Endodermal cell (in vitro differentiated cells): ENCODE data around the gene PCDHGB7. TPM values are rescaled to one million over a fixed set of nuclear protein-coding genes. Genes with fewer than 3 reads are reported as not detected.
A peak's percentile ranks its signal among the peaks of the same experiment; 100 is the strongest.
"Not testable (repeated sequence)": the region's sequence is repeated elsewhere in the genome, so short reads cannot be mapped to it uniquely, and the experiment has no call there.

ENCODE experiments used
- DNase-seq: peaks from one replicate; pipeline ENCODE4 v3.0.0-alpha.2; 2017
- H3K27ac ChIP-seq: 2 replicates; pipeline ENCODE4 v1.5.1; 2013; ENCODE audit warnings: mild to moderate bottlenecking, low read depth, low read length, moderate library complexity
- H3K27me3 ChIP-seq: 2 replicates; pipeline ENCODE4 v1.6.1; 2013; ENCODE audit warnings: mild to moderate bottlenecking, low read length, moderate library complexity; ENCODE audit not compliant: insufficient read depth, control insufficient read depth, poor library complexity, severe bottlenecking
- H3K36me3 ChIP-seq: 2 replicates; pipeline ENCODE4 v1.7.0; 2013; ENCODE audit warnings: mild to moderate bottlenecking, low read length, moderate library complexity; ENCODE audit not compliant: control insufficient read depth, insufficient read depth
- H3K4me1 ChIP-seq: one replicate; pipeline ENCODE4 v1.7.0; 2013; ENCODE audit warnings: low read length; ENCODE audit not compliant: control insufficient read depth, insufficient read depth
- H3K4me3 ChIP-seq: 2 replicates; pipeline ENCODE4 v1.5.1; 2013; ENCODE audit warnings: mild to moderate bottlenecking, low read length, moderate library complexity
- H3K9ac ChIP-seq: 2 replicates; pipeline ENCODE4 v1.6.1; 2013; ENCODE audit warnings: mild to moderate bottlenecking, low read length, moderate library complexity; ENCODE audit not compliant: poor library complexity, severe bottlenecking; ENCODE audit errors: extremely low read depth
- H3K9me3 ChIP-seq: 2 replicates; pipeline ENCODE4 v1.6.1; 2013; ENCODE audit warnings: mild to moderate bottlenecking, low read length, moderate library complexity; ENCODE audit not compliant: control insufficient read depth
- H3K27ac Mint-ChIP-seq: 2 replicates; pipeline ENCODE4 v1.8.0; 2020; ENCODE audit warnings: mixed read lengths
- H3K27me3 Mint-ChIP-seq: 2 replicates; pipeline ENCODE4 v1.8.0; 2021; ENCODE audit warnings: mild to moderate bottlenecking, mixed read lengths; ENCODE audit not compliant: insufficient read depth
- H3K36me3 Mint-ChIP-seq: 2 replicates; pipeline ENCODE4 v1.8.0; 2020; ENCODE audit warnings: low read depth, mixed read lengths
- H3K4me1 Mint-ChIP-seq: 2 replicates; pipeline ENCODE4 v1.8.0; 2020; ENCODE audit warnings: mixed read lengths
- H3K4me3 Mint-ChIP-seq: 2 replicates; pipeline ENCODE4 v1.8.0; 2020; ENCODE audit warnings: mild to moderate bottlenecking, moderate library complexity, mixed read lengths
- H3K9me3 Mint-ChIP-seq: 2 replicates; pipeline ENCODE4 v1.8.0; 2020; ENCODE audit warnings: mild to moderate bottlenecking, mixed read lengths
- CTCF ChIP-seq: fragments of 200-600 bp; sonication (generic); conservative IDR thresholded peaks from 2 replicates; pipeline ENCODE4 v1.5.0; 2021; ENCODE audit warnings: antibody characterized with exemption, mild to moderate bottlenecking
- WGBS, 2 experiments: methylation state at CpG; one replicate each; pipeline versions ENCODE4 v1.1.5 to v1.1.7; 2013; ENCODE audit warnings: missing lambda C conversion rate in 2 of 2, mixed read lengths in 1 of 2; ENCODE audit not compliant: insufficient coverage in 1 of 2, insufficient read length in 1 of 2; 5-methylcytosine and 5-hydroxymethylcytosine counted together
- total RNA-seq, 2 donors: library from RNA; stranded (reverse); fragmentation: NEBNext Ultra II Directional in 1 of 2; extraction: Animal tissue kit (Norgen Biotek cat#: 25700) in 1 of 2; gene quantifications; 2 replicates in 1 of 2; 3 replicates in 1 of 2; pipeline ENCODE4 v1.2.1, GENCODE V29; 2021

Gene PCDHGB7
- total RNA-seq, 2 donors from 2014 or later, result 15.3 to 19.3 TPM

GRCh38 chr5:141402553-141403243, 14.8 kb upstream of the PCDHGB7 start, which contains the start of gene PCDHGA9:
PCDHGA9 (plus strand) TSS chr5:141402778; CDS start chr5:141402953, 175 bp downstream.
- Mint-ChIP-seq H3K4me3 (no peak within 1 kb of the TSS), H3K27ac (no peak within 1 kb of the TSS), H3K4me1 (no peaks in the 10 kb centered on the region), H3K9me3 (peaks cover 65% of the 10 kb centered on the region), H3K27me3 (peaks cover 4% of the 10 kb centered on the region), H3K36me3 (peaks cover 46% of the 10 kb centered on the region)
- no peaks in the 10 kb centered on the region for H3K27me3 ChIP-seq
- no peak within 1 kb of the TSS for H3K27ac ChIP-seq
- no peak for TF ChIP-seq CTCF
- no peaks in the 10 kb centered on the region for H3K36me3 ChIP-seq
- peak; percentile 46 for DNase-seq
- no peak within 1 kb of the TSS for H3K9ac ChIP-seq
- no peaks in the 10 kb centered on the region for H3K4me1 ChIP-seq
- peaks cover 50% of the 10 kb centered on the region for H3K9me3 ChIP-seq
- WGBS, 2 experiments, result 93 to 95% methylated on average over 25 to 27 of the region's 27 CpGs
- no peak within 1 kb of the TSS for H3K4me3 ChIP-seq

- H3K27me3 Mint-ChIP-seq, result peaks cover 7% of the 10 kb centered on the region
- no peak overlapping the region for H3K27ac ChIP-seq
- no peak overlapping the region for H3K4me3 ChIP-seq
- WGBS, 2 experiments, result 95 to 98% methylated on average over 15 to 22 of the region's 22 CpGs
- H3K36me3 ChIP-seq, result no peaks in the 10 kb centered on the region
- no peak for TF ChIP-seq CTCF
- no peaks in the 10 kb centered on the region for H3K27me3 ChIP-seq
- no peak overlapping the region for H3K27ac Mint-ChIP-seq
- H3K4me1 Mint-ChIP-seq, result no peaks in the 10 kb centered on the region
- H3K9me3 Mint-ChIP-seq, result peaks cover 63% of the 10 kb centered on the region
- H3K4me1 ChIP-seq, result no peaks in the 10 kb centered on the region
- no peak overlapping the region for H3K9ac ChIP-seq
- no peak overlapping the region for H3K4me3 Mint-ChIP-seq
- H3K9me3 ChIP-seq, result peaks cover 49% of the 10 kb centered on the region
- peak; percentile 22 for DNase-seq
- H3K36me3 Mint-ChIP-seq, result peaks cover 48% of the 10 kb centered on the region
These were observed 14.1 kb upstream of the PCDHGB7 start for GRCh38 chr5:141403387-141403786.

GRCh38 chr5:141407790-141408505, 9.5 kb upstream of the PCDHGB7 start, which contains the start of gene PCDHGB6:
PCDHGB6 (plus strand) TSS chr5:141408021; CDS start chr5:141408203, 182 bp downstream.
- Mint-ChIP-seq H3K4me3 (peak within 1 kb of the TSS; percentile 71), H3K9me3 (peaks cover 35% of the 10 kb centered on the region), H3K36me3 (peaks cover 34% of the 10 kb centered on the region), H3K27me3 (peaks cover 16% of the 10 kb centered on the region), H3K27ac (peak within 1 kb of the TSS; percentile 82)
- H3K36me3 ChIP-seq, H3K4me1 ChIP-seq, H3K27me3 ChIP-seq, H3K9ac ChIP-seq, H3K4me1 Mint-ChIP-seq: not testable (repeated sequence)
- Histone ChIP-seq H3K27ac (peak within 1 kb of the TSS; percentile 86), H3K4me3 (peak within 1 kb of the TSS; percentile 76), H3K9me3 (peaks cover 35% of the 10 kb centered on the region)
- DNase-seq, result peak; percentile 91
- TF ChIP-seq CTCF, result peak; percentile 90
- WGBS, 2 experiments, result 38 to 51% methylated on average over 15 to 49 of the region's 51 CpGs
